Measurements from ENCODE around the gene LEMD3.

DNA sequence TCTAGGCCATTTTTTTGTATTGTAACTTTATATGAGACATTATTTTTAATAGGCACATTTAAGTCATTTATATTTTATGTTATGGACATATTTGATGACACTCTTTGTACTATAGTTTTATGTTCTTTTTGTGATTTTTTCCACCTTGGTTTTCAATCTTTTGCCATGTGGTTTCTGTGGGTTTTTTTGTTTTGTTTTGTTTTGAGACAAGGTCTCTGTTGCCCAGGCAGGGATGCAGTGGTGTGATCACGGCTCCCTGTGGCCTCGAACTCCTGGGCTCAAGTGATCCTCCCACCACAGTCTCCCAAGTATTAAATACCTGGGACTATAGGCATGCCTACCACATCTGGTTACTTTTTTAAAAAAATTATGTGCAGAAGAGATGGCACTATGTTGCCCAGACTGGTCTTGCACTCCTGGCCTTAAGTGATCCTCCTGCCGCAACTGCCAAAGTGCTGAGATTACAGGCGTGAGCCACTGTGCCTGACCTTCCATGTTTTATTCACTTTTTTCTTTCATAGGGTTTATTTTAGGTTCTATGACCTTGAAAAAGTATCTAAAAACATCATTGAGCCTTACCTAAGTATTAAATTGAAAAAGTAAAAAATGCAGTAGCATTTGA, 125.4 kb downstream of the LEMD3 start:
- no peak for TF ChIP-seq POLR2A (IDR thresholded peaks at IDR 0.05)
- TF ChIP-seq, protein P1, sequence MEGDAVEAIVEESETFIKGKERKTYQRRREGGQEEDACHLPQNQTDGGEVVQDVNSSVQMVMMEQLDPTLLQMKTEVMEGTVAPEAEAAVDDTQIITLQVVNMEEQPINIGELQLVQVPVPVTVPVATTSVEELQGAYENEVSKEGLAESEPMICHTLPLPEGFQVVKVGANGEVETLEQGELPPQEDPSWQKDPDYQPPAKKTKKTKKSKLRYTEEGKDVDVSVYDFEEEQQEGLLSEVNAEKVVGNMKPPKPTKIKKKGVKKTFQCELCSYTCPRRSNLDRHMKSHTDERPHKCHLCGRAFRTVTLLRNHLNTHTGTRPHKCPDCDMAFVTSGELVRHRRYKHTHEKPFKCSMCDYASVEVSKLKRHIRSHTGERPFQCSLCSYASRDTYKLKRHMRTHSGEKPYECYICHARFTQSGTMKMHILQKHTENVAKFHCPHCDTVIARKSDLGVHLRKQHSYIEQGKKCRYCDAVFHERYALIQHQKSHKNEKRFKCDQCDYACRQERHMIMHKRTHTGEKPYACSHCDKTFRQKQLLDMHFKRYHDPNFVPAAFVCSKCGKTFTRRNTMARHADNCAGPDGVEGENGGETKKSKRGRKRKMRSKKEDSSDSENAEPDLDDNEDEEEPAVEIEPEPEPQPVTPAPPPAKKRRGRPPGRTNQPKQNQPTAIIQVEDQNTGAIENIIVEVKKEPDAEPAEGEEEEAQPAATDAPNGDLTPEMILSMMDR (IDR thresholded peaks at IDR 0.05) = no peak

Data from uterus (tissue), 2 donors.